NB4 (cell line): ENCODE measurements around the gene GAN.
"Not testable (repeated sequence)": the region's sequence is repeated elsewhere in the genome, so short reads cannot be mapped to it uniquely, and the experiment has no call there.

Source experiments
- DNase-seq: peaks from one replicate; pipeline ENCODE4 v3.0.0; 2010; ENCODE audit warnings: low read depth
- H3K4me3 ChIP-seq: one replicate; pipeline ENCODE4 v1.5.1; 2011; ENCODE audit warnings: mild to moderate bottlenecking, low read depth, low read length, moderate library complexity
- CTCF ChIP-seq: IDR thresholded peaks from one replicate; pipeline ENCODE4 v1.5.1; 2012; ENCODE audit warnings: low read depth, low read length
- MAX ChIP-seq: IDR thresholded peaks from 2 replicates; pipeline ENCODE4 v1.6.1; 2011; ENCODE audit warnings: low read depth, low read length
- MYC ChIP-seq: IDR thresholded peaks from 2 replicates; pipeline ENCODE4 v1.6.1; 2011; ENCODE audit warnings: low read depth, low read length
- POLR2A ChIP-seq: IDR thresholded peaks from 2 replicates; pipeline ENCODE4 v1.6.1; 2011; ENCODE audit warnings: mild to moderate bottlenecking; ENCODE audit not compliant: insufficient read length; ENCODE audit errors: extremely low read depth

GAN gene

GRCh38 chr16:81416749-81417148 lies 102.0 kb downstream of the GAN start:
- no peak overlapping the region for H3K4me3 ChIP-seq
- TF ChIP-seq POLR2A (no peak), MYC (no peak), CTCF (no peak), MAX (no peak)
- no peak for DNase-seq

DNA sequence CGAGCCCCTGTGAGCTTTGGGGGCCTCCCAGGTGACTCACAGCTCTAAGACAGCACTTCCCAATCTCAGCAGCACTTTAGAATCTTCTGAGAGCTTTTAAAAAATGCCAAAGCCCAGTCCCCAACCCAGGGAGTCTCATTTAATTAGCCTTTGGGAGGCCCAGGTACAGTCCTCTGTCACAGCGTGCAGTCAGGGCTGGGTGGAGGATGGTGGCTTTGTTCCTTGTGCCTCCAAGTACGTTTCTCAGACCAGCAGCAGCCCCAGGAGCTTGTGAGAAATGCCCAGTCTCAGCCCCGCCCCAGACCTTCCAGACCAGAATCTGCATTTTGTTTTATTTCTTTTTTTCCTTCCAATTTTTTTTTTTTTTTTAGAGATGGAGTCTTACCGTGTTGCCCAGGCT lies 102.4 kb downstream of the GAN start:
- no peak for DNase-seq
- H3K4me3 ChIP-seq: no peak overlapping the region
- TF ChIP-seq POLR2A (no peak), MYC (no peak), CTCF (no peak), MAX (no peak)

DNA sequence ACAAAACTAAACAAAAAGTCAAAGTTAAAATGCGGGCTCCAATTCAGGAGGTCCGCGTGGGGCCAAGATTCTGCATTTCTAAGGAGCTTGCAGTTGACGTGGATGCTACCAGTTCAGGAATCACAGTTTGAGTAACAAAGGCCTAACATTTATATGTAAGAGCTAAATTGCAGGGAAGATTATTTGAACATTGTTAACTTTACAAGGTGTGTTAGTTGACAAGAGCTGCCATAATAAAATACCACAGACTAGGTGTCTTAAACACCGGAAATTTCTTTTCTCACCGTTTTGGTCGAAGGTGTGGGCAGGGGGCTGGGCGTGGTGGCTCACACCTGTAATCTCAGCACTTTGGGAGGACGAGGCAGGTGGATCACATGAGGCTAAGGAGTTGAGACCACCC lies 105.0 kb downstream of the GAN start:
- no peak for DNase-seq
- H3K4me3 ChIP-seq: no peak overlapping the region
- TF ChIP-seq CTCF (no peak), POLR2A (no peak)

DNA sequence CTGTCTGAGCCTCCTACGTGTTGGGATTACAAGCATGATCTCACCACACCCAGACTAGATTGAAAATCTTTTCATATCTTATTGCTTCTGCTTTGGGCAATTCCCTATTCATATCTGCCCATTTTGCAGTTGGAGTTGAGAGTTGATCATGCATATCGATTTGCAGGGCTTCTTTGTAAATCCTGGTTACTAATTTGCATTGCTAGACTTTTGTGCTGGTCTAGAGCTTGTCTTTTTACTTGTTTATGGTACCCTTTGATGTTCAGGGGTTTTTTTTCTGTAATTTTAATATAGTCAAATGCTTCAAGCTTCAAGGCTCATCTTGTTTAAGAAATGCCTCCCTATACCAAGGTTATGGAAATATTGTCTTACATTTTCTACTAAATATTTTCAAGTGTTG lies 106.4 kb downstream of the GAN start:
- H3K4me3 ChIP-seq: no peak overlapping the region
- TF ChIP-seq MAX: no peak
- no peak for TF ChIP-seq CTCF
- DNase-seq: no peak

GRCh38 chr16:81421536-81421935 lies 106.8 kb downstream of the GAN start:
- no peak for DNase-seq
- H3K4me3 ChIP-seq: no peak overlapping the region
- TF ChIP-seq POLR2A: no peak
- TF ChIP-seq MAX: no peak
- no peak for TF ChIP-seq MYC
- no peak for TF ChIP-seq CTCF

DNA sequence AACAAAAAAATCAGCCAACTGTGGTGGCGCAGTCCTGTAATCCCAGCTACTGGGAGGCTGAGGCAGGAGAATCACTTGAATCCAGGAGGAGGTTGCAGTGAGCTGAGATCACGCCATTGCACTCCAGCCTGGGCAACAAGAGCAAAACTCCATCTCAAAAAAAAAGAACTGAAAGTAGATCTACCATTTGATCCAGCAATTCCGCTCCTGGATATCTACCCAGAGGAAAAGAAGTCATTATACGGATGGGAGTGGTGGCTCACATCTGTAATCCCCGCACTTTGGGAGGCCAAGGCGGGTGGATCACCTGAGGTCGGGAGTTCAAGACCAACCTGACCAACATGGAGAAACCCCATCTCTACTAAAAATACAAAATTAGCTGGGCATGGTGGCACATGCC lies 107.4 kb downstream of the GAN start:
- DNase-seq, H3K4me3 ChIP-seq: not testable (repeated sequence)
